Stimulated activated CD8-positive, alpha-beta memory T cell treated with anti-CD3 and anti-CD28 coated beads, Interleukin-12 subunit alpha, Interleukin-12 subunit beta, amount 100 ng/mL, for 4 hours (primary cell): Measurements from ENCODE around the gene ETV5.

ENCODE experiments used
- DNase-seq: peaks from one replicate; pipeline ENCODE4 v3.0.0-alpha.2; 2020; ENCODE audit warnings: low read depth

ETV5 gene

GRCh38 chr3:186095561-186096081, 13.3 kb downstream of the ETV5 start:
- DNase-seq: no peak

GRCh38 chr3:186094696-186095425, 14.0 kb downstream of the ETV5 start:
- no peak for DNase-seq

- no peak for DNase-seq
These were observed 14.6 kb downstream of the ETV5 start for GRCh38 chr3:186094271-186094670.

GRCh38 chr3:186093271-186093900, 15.5 kb downstream of the ETV5 start:
- no peak for DNase-seq

GRCh38 chr3:186092360-186093070, 16.4 kb downstream of the ETV5 start:
- no peak for DNase-seq

- no peak for DNase-seq
These were observed 18.0 kb downstream of the ETV5 start for GRCh38 chr3:186090901-186091300.

- DNase-seq: no peak
These were observed 20.6 kb downstream of the ETV5 start for GRCh38 chr3:186088335-186088734.

GRCh38 chr3:186084264-186084663, 24.6 kb downstream of the ETV5 start:
- DNase-seq: no peak

- no peak for DNase-seq
These were observed 25.1 kb downstream of the ETV5 start for GRCh38 chr3:186083746-186084145.

- no peak for DNase-seq
These were observed 26.7 kb downstream of the ETV5 start for GRCh38 chr3:186082150-186082549.

GRCh38 chr3:186081678-186082077, 27.2 kb downstream of the ETV5 start:
- DNase-seq: no peak

- DNase-seq: no peak
These were observed 27.9 kb downstream of the ETV5 start for GRCh38 chr3:186080849-186081438.

- no peak for DNase-seq
These were observed 29.0 kb downstream of the ETV5 start for GRCh38 chr3:186079925-186080324.

GRCh38 chr3:186077466-186077865, 31.4 kb downstream of the ETV5 start:
- DNase-seq: no peak

- no peak for DNase-seq
These were observed 32.8 kb downstream of the ETV5 start for GRCh38 chr3:186075931-186076567.

- DNase-seq: no peak
These were observed 33.4 kb downstream of the ETV5 start for GRCh38 chr3:186075489-186075888.

- no peak for DNase-seq
These were observed 35.2 kb downstream of the ETV5 start for GRCh38 chr3:186073641-186074040.

GRCh38 chr3:186070996-186071395, 37.9 kb downstream of the ETV5 start:
- DNase-seq: no peak

- DNase-seq: no peak
These were observed 38.3 kb downstream of the ETV5 start for GRCh38 chr3:186070550-186070949.

GRCh38 chr3:186070133-186070532, 38.8 kb downstream of the ETV5 start:
- DNase-seq: no peak

- DNase-seq: no peak
These were observed 39.7 kb downstream of the ETV5 start for GRCh38 chr3:186069199-186069598.

- no peak for DNase-seq
These were observed 40.7 kb downstream of the ETV5 start for GRCh38 chr3:186068243-186068552.
